ENCODE results near the gene FHIP1B.

DNA sequence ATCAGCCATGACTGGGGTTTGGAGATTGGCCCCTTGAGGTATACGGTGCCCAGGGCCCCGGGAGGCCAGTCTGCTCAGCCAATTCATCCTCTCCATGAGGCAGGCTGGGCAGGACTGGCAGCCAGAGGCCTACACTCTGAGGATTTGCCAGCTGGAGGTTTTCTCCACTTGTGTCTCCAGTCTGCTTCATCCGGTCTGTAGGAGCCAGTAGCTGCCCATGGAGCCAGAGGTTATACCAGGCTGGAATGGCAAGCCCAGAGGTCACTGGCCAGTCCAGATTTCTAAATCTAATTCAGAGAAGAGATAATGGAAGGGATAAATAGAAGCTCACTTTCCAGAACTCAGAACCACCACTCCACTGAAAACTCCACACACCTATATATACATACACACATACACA, 10.0 kb downstream of the FHIP1B start:
- TF ChIP-seq, protein P1, sequence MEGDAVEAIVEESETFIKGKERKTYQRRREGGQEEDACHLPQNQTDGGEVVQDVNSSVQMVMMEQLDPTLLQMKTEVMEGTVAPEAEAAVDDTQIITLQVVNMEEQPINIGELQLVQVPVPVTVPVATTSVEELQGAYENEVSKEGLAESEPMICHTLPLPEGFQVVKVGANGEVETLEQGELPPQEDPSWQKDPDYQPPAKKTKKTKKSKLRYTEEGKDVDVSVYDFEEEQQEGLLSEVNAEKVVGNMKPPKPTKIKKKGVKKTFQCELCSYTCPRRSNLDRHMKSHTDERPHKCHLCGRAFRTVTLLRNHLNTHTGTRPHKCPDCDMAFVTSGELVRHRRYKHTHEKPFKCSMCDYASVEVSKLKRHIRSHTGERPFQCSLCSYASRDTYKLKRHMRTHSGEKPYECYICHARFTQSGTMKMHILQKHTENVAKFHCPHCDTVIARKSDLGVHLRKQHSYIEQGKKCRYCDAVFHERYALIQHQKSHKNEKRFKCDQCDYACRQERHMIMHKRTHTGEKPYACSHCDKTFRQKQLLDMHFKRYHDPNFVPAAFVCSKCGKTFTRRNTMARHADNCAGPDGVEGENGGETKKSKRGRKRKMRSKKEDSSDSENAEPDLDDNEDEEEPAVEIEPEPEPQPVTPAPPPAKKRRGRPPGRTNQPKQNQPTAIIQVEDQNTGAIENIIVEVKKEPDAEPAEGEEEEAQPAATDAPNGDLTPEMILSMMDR (IDR thresholded peaks at IDR 0.05; ENCODE audit: low read depth, low read length, missing input control), result no peak
- TF ChIP-seq SP1 (IDR thresholded peaks at IDR 0.05) (no peak), GABPA (IDR thresholded peaks at IDR 0.05 in 1 of 2, conservative IDR thresholded peaks at IDR 0.05 in 1 of 2) (no peak), YY1 (IDR thresholded peaks at IDR 0.05) (no peak), MAX (IDR thresholded peaks at IDR 0.05) (no peak), RAD21 (IDR thresholded peaks at IDR 0.05) (no peak), EGR1 (IDR thresholded peaks at IDR 0.05; ENCODE audit: low read depth in 2 of 2) (no peak), TAF1 (conservative IDR thresholded peaks at IDR 0.05) (no peak), JUND (IDR thresholded peaks at IDR 0.05) (no peak), RXRA (IDR thresholded peaks at IDR 0.05) (no peak)
- TF ChIP-seq, protein P2, sequence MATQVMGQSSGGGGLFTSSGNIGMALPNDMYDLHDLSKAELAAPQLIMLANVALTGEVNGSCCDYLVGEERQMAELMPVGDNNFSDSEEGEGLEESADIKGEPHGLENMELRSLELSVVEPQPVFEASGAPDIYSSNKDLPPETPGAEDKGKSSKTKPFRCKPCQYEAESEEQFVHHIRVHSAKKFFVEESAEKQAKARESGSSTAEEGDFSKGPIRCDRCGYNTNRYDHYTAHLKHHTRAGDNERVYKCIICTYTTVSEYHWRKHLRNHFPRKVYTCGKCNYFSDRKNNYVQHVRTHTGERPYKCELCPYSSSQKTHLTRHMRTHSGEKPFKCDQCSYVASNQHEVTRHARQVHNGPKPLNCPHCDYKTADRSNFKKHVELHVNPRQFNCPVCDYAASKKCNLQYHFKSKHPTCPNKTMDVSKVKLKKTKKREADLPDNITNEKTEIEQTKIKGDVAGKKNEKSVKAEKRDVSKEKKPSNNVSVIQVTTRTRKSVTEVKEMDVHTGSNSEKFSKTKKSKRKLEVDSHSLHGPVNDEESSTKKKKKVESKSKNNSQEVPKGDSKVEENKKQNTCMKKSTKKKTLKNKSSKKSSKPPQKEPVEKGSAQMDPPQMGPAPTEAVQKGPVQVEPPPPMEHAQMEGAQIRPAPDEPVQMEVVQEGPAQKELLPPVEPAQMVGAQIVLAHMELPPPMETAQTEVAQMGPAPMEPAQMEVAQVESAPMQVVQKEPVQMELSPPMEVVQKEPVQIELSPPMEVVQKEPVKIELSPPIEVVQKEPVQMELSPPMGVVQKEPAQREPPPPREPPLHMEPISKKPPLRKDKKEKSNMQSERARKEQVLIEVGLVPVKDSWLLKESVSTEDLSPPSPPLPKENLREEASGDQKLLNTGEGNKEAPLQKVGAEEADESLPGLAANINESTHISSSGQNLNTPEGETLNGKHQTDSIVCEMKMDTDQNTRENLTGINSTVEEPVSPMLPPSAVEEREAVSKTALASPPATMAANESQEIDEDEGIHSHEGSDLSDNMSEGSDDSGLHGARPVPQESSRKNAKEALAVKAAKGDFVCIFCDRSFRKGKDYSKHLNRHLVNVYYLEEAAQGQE (IDR thresholded peaks at IDR 0.05), result no peak
- TF ChIP-seq, protein P3, sequence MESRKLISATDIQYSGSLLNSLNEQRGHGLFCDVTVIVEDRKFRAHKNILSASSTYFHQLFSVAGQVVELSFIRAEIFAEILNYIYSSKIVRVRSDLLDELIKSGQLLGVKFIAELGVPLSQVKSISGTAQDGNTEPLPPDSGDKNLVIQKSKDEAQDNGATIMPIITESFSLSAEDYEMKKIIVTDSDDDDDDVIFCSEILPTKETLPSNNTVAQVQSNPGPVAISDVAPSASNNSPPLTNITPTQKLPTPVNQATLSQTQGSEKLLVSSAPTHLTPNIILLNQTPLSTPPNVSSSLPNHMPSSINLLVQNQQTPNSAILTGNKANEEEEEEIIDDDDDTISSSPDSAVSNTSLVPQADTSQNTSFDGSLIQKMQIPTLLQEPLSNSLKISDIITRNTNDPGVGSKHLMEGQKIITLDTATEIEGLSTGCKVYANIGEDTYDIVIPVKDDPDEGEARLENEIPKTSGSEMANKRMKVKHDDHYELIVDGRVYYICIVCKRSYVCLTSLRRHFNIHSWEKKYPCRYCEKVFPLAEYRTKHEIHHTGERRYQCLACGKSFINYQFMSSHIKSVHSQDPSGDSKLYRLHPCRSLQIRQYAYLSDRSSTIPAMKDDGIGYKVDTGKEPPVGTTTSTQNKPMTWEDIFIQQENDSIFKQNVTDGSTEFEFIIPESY (IDR thresholded peaks at IDR 0.05), result no peak
